GM19328 (cell line): ENCODE data around the gene SLC2A5.
"Not testable (repeated sequence)": the region's sequence is repeated elsewhere in the genome, so short reads cannot be mapped to it uniquely, and the experiment has no call there.

Source experiments
- ATAC-seq: cut with Tn5 transposase; IDR thresholded peaks from one replicate; pipeline ENCODE4 v1.9.1; 2021; ENCODE audit warnings: mild to moderate bottlenecking, moderate library complexity; ENCODE audit not compliant: unreplicated experiment

Gene SLC2A5

GRCh38 chr1:9037476-9038337 lies 31.7 kb downstream of the SLC2A5 start:
- no peak for ATAC-seq

DNA sequence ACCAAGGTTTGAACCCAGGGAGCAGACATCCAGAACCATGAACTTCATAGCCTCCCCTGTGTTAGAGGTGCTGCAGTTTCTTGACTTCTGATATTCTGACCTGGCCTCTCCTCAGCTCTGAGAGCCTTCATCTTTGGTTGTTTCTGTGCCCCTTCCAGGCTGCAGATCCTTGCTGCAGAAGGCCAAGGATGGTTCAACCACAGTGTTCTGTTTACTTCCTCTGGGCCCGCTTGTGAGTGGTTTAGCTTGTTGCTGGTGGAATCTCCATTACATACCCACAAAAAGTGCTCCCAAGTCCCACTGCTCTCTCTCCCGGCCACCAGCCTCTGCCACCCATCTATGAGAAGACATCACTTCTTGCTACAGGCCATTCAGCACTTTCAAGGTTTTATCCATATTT lies 34.2 kb downstream of the SLC2A5 start:
- ATAC-seq: no peak

DNA sequence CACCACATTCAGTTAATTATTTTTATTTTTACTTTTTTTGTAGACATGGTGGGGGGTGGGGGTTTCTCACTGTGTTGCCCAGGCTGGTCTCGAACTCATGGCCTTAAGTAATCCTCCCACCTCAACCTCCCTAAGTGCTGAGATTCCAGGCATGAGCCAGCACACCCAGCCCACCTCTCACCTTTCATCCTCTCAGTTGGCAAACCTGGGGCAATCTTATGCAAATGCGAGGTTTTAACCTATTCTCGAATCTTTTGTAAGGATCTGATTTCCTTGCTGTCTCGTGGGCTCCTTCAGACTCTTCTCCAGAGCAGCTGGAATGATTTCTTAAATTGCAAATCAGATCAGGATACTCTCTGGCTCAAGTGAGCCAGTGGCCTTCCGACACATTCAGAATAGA lies 36.1 kb downstream of the SLC2A5 start:
- ATAC-seq: no peak

DNA sequence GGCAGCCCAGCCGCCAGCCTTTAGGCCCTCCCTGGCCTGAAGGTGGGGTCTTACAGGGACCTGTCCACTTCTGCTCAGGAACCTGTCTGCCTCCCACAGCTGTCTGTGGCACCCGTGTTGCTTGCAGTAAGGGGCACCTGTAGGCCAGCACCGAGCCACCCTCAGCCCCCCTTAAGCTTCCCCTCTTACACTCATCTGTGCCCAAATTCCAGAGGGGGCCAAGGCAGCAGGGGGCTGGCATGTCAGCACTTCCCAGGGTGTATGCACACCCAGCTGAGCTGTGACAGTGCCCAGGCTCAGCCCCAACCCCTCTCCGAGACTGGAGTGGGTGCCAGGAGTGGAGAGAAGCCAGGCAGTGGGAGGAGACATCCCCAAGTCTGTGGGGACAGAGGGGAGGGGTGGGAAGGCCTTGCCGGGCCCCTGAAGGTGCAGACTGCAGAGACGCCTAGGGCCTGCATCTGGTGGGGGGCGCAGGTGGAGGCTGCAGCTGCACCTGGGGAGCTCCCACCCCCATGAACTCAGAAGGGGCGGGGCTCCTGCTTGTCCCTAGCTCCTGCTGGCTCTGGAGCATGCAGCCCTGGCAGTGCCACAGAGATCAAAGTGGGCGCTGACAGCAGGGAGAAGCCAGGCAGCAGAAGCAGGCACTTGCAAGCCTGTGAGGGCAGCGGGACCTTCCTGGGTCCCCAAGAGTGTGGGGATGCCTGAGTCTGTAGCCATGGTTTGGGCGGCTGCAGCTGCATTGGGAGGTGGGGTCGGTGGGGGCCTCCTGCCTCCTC lies 37.8 kb downstream of the SLC2A5 start:
- no peak for ATAC-seq

- ATAC-seq: not testable (repeated sequence)
These were observed 38.4 kb downstream of the SLC2A5 start for GRCh38 chr1:9031077-9031476.

DNA sequence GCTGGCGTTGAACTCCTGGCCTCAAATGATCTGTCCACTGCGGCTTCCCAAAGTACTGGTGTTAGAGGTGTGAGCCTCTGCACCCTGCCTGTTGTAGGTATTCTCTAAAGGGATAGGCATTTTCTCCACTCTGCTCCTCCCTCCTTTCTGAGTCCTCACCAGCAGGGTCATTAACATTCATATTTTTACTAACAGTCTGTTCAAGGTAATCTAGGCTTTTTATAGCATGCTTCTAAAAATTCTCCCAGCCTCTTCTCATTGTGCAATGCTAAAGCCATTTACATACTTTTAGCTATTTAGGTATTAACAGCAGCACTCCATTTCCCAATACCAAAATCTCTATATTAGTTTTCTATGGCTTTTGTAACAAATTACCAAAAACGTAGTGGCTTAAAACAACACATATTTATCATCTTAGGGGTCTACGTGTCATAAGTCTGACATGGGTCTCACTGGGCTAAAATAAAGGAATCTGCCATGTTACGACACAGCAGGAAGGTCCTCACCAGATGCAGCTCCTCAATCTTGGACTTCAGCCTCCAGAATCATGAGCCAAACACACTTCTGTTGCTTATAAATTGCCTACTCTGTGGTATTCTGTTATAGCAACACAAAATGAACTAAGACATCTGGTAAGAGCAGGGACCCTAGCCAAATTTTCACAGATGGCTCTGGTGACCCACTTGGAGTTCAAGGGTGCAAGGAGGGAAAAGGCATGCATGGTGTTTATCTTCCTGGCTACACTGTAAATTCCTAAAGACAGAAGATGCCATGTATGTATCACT lies 40.3 kb downstream of the SLC2A5 start:
- no peak for ATAC-seq

DNA sequence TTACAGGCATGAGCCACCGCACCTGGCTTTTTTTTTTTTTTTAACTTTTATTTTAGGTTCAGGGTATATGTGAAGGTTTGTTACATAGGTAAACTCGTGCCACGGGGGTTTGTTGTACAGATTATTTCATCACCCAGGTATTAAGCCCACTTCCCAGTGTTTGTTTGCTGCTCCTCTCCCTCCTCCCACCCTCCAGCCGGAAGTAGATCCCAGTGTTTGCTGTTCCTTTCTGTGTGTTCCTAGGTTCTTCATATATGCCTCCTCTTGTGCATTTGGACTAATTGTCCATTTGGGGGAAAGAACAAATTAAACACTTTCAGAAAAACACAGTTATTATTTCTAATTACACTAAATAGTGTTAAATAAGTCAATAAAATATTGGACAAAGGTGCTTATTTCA lies 42.1 kb downstream of the SLC2A5 start:
- no peak for ATAC-seq

GRCh38 chr1:9025449-9025848 lies 44.0 kb downstream of the SLC2A5 start:
- no peak for ATAC-seq

GRCh38 chr1:9024837-9025236 lies 44.6 kb downstream of the SLC2A5 start:
- no peak for ATAC-seq

GRCh38 chr1:9022773-9023172 lies 46.7 kb downstream of the SLC2A5 start:
- no peak for ATAC-seq

GRCh38 chr1:9022026-9022738 lies 47.3 kb downstream of the SLC2A5 start:
- ATAC-seq: not testable (repeated sequence)

GRCh38 chr1:9020305-9020704 lies 49.1 kb downstream of the SLC2A5 start:
- no peak for ATAC-seq

DNA sequence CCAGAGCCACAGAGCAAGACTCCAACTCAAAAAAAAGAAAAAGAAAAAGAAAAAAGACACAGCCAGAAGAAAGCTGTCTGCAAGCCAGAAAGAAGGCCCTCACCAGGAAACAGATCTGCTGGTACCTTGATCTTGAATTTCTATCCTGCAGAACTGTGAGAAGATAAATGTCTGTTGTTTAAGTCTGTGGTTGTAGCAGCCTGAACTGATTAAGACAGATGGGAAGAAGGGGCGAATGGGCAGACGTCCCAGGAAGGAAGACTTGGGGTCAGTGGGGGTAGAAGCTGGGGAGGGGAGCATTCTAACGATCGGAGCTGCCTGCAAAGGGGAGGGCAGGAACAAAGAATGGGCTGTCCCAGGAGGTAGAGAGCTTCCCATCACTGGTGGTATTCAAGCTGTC lies 49.5 kb downstream of the SLC2A5 start:
- no peak for ATAC-seq

GRCh38 chr1:9018333-9018732 lies 51.1 kb downstream of the SLC2A5 start:
- no peak for ATAC-seq

DNA sequence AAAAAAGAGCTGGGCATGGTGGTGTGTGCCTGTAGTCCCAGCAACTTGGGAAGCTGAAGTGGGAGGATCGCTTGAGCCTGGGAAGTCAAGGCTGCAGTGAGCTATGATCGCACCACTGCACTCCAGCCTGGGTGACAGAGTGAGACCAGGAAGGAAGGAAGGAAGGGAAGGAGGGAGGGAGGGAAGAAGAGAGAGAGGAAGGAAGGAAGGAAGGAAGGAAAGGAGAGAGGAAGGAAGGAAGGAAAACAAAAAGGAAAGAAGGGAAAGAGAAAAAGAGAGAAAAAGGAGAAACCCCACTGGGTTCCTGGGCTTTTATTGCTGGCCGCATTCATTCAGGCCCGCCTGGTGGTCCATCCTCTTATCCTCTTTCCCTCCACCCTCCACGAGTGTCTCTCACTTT lies 53.0 kb downstream of the SLC2A5 start:
- ATAC-seq: no peak

- no peak for ATAC-seq
These were observed 54.7 kb downstream of the SLC2A5 start for GRCh38 chr1:9014475-9015375.

DNA sequence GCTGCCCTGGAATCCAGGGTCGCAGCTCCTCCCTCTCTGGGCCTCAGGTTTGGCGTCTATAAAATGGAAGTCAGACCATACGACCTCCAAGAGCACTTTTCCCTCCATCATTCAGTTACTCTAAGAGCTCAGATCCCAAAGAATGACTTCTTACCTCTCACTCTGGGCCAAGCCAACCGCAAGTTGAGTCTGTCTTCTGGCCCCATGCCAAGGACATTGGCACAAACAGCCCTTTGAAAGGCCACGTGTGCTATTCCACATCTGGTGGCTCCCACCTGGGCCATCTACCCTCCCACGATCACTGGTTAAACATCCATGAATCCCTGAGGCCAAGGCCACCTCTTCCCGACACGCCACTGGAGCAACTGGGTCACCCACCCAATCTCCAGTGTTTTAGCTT lies 55.6 kb downstream of the SLC2A5 start:
- no peak for ATAC-seq

GRCh38 chr1:9010781-9011323 lies 58.6 kb downstream of the SLC2A5 start:
- ATAC-seq: no peak
